GM12874 (cell line): ENCODE data around the gene NAV2.

Source experiments
- TF ChIP-seq, protein P1 (sequence below): IDR thresholded peaks from 2 replicates; pipeline ENCODE4 v1.5.1; 2011; ENCODE audit warnings: low read depth, mild to moderate bottlenecking, control low read depth, low read length, moderate library complexity; ENCODE audit not compliant: insufficient read depth

NAV2 gene

DNA sequence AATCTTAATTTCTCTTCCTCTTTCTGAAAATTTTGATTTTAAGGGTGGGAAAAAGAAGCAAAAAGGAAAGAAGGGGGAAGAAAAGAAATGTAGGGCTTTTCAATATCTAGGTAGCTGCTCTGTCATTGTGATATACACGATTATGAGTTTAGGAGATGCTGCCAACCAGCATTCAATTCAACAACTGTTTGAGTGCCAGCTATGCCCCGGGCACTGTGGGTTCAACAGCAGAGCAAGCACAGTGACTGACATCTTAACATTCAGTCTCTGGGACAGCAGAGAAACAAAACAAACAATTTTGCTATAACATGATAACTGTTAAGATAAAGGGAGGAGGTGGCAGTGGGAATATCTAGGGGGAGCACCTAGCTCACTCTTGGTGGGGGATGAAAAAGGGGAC is 356.1 kb downstream of the NAV2 start:
- TF ChIP-seq, protein P1, sequence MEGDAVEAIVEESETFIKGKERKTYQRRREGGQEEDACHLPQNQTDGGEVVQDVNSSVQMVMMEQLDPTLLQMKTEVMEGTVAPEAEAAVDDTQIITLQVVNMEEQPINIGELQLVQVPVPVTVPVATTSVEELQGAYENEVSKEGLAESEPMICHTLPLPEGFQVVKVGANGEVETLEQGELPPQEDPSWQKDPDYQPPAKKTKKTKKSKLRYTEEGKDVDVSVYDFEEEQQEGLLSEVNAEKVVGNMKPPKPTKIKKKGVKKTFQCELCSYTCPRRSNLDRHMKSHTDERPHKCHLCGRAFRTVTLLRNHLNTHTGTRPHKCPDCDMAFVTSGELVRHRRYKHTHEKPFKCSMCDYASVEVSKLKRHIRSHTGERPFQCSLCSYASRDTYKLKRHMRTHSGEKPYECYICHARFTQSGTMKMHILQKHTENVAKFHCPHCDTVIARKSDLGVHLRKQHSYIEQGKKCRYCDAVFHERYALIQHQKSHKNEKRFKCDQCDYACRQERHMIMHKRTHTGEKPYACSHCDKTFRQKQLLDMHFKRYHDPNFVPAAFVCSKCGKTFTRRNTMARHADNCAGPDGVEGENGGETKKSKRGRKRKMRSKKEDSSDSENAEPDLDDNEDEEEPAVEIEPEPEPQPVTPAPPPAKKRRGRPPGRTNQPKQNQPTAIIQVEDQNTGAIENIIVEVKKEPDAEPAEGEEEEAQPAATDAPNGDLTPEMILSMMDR = no peak

DNA sequence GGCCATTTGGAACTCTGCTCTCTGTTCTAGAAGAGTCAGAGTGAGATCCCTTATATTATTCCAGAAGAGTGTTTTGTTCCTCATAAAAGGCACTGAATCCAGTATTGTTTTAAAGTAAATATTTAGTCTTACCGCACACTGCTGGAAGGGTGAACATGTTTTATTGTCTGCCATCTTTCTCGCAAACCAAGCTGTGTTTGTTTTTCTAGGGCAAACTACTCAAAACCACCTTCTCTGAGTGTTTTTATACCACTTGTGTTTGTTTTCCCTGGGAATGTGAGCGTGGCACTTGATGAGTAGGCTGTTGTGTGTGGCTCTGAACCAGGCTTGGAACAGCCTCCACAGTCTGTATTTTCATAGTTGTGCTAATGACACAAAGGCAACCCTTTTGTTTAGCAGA is 357.8 kb downstream of the NAV2 start:
- TF ChIP-seq, protein P1 = no peak

DNA sequence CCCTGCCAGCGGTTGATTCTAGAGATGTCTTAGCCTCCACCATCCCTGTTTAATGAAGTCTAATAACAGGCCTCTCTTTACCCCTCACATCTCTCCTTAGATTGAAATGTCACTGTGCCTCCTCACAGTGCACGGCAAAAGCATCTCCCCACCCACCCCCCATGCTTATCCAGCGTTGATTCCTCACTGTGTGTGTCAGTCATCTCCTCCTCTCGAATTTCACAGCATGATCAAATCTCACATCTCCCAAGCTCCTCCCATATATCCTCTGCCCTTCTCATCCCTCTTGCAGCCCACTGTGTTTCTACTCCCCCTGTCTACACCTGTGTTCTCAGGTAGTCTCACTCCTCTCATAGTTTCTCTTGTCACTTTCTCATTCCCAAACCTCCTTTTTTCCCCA is 363.0 kb downstream of the NAV2 start:
- TF ChIP-seq, protein P1 = no peak

DNA sequence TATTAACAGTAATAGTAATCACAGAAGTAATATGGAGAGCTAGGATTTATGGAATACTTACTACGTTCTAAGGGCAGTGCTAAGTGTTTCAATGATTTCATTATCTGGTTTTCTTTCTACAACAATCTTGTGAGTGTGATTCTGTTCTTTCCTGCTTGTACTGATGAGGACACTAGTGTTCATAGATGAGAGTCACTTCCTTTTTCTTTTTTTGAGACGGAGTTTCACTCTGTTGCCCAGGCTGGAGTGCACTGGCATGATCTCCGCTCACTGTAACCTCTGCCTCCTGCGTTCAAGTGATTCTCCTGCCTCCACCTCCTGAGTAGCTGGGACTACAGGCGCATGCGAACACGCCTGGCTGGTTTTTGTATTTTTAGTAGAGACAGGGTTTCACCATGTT is 366.2 kb downstream of the NAV2 start:
- TF ChIP-seq, protein P1 = no peak

DNA sequence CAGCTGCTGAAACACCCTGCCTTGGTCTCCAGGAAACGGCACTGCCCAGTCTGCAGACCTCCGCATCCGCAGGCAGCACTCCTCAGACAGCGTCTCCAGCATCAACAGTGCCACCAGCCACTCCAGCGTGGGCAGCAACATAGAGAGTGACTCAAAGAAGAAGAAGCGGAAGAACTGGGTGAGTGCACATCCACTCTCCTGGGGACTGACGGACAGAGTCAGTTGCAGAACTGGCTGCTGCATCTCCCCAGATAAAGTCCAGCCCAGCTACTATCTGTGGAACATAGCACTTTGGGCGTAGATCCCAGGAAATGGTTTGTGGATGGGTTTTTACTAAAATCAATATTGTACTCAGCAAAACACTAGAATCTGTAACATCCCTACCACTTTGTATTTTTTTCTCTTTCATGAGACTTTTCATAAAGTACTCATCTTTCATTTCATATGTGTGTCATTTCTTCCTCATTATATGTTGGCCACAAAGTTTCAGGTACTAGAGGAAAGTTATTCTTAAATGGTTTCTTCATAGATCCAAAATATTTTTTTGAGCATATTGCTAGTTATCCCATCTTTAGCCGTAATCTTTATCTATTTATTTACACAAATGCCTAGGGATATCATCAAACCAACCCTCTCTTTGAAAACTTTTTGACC is 367.5 kb downstream of the NAV2 start:
- TF ChIP-seq, protein P1 = no peak

DNA sequence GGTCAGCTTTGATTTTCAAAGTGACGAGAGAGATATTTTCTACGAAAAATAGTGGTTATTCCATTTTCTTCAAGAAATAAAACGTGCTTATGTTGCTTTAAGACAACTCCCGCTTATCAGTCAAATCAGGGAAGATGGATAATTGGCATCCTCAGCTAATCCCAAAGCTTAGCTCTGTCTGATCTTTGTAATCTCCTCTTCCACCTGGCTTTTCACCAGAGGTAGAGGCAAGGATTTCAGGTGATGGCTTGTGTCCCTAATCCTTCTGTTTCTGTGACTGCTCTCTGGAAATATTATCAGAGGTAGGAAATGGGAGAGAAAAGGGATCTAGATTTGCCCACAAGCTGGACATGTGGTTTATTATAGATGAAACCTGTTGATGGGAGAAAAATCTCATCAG is 368.7 kb downstream of the NAV2 start:
- TF ChIP-seq, protein P1 = no peak

DNA sequence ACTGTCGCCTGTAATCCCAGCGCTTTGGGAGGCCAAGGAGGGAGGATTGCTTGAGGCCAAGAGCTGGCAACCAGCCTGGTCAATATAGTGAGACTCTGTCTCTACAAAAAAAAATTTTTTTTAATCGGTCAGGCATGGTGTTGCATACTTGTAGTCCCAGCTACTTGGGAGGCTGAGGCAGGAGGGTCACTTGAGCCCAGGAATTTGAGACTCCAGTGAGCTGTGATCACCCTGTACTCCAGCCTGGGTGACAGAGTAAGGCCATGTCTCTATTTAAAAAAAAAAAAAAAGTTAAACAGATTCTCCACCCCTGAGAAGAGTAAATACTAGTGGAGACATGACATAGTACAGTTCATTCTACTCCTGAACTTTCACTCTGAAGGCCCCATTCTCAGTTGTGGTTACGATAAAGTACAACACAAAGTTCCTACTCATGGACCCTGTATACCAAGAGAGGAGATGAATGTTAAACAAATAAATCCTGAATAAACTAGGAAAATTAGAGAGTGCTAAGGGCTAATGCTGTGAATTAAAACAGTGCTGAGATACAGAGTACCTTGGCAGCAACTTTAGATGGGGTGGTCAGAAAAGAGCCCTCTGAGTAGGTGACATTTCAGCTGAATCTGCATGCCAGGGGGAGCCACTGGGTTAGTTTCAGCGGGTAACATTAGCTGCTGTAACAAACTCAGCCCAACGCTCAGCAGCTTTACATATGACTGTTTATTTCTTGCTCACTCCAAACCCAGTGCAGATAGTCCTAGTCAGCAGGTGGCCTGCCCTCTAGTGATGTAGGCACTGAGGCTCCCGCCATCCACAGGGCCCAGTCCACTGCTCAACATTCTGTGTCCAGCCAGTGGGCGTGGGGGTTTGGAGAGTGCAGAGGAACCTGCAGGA is 372.5 kb downstream of the NAV2 start:
- TF ChIP-seq, protein P1 = no peak
